AG04449 (cell line): Measurements from ENCODE around the gene EBLN2.
"Not testable (repeated sequence)": the region's sequence is repeated elsewhere in the genome, so short reads cannot be mapped to it uniquely, and the experiment has no call there.

Experiments used
- CTCF ChIA-PET: fragments of 350-600 bp; formaldehyde crosslinking; extraction: SDS; loops from one replicate; lab custom pipeline; 2021; ENCODE audit warnings: antibody characterized with exemption; lab: Yijun Ruan, JAX
- POLR2A ChIA-PET: fragments of 400-600, 350-600 bp; formaldehyde crosslinking; extraction: SDS; loops from one replicate; lab custom pipeline; 2020; ENCODE audit warnings: antibody characterized with exemption, inconsistent platforms; lab: Yijun Ruan, JAX
- DNase-seq: peaks from one replicate; pipeline ENCODE4 v3.0.0-alpha.2; 2010; ENCODE audit warnings: low read depth, low spot score
- H3K4me3 ChIP-seq: 2 replicates; pipeline ENCODE4 v1.5.1; 2011; ENCODE audit warnings: low read depth, mild to moderate bottlenecking, control low read depth, low read length
- TF ChIP-seq, protein P1 (sequence below): IDR thresholded peaks from one replicate; pipeline ENCODE4 v1.5.1; 2011; ENCODE audit warnings: mild to moderate bottlenecking, moderate library complexity, low read length, control low read depth, inconsistent platforms; ENCODE audit not compliant: insufficient read depth; ENCODE audit errors: missing control alignments

Gene EBLN2

DNA sequence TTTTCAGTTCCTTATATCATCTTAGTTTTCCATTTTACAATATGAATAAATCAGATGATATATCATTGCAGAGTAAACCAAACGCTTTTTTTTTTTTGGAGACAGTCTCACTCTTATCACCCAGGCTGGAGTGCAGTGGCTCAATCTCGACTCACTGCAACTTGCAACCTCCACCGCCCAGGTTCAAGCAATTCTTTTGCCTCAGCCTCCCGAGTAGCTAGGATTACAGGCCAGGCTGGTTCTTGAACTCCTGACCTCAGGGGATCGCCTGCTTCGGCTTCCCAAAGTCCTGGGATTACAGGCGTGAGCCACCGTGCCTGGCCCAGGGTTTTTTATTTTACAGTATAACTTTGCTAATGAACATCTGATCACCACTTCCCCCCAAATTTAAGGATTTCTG lies 5.9 kb upstream of the EBLN2 start:
- no peak overlapping the region for H3K4me3 ChIP-seq
- ChIA-PET CTCF (interaction anchor here (0.8 to 3.8 kb wide), 15 partner anchors 9 to 206 kb away, joined by 3 to 67 read pairs (median 8); partner anchors contain the start of genes PPP4R2 and SHQ1), POLR2A (no interaction called here)
- TF ChIP-seq, protein P1, sequence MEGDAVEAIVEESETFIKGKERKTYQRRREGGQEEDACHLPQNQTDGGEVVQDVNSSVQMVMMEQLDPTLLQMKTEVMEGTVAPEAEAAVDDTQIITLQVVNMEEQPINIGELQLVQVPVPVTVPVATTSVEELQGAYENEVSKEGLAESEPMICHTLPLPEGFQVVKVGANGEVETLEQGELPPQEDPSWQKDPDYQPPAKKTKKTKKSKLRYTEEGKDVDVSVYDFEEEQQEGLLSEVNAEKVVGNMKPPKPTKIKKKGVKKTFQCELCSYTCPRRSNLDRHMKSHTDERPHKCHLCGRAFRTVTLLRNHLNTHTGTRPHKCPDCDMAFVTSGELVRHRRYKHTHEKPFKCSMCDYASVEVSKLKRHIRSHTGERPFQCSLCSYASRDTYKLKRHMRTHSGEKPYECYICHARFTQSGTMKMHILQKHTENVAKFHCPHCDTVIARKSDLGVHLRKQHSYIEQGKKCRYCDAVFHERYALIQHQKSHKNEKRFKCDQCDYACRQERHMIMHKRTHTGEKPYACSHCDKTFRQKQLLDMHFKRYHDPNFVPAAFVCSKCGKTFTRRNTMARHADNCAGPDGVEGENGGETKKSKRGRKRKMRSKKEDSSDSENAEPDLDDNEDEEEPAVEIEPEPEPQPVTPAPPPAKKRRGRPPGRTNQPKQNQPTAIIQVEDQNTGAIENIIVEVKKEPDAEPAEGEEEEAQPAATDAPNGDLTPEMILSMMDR: no peak
- no peak for DNase-seq

GRCh38 chr3:73056014-73056844 lies 5.2 kb upstream of the EBLN2 start:
- POLR2A ChIA-PET: no interaction called here
- DNase-seq: no peak
- CTCF ChIA-PET: interaction anchor here (0.7 to 3.8 kb wide), 34 partner anchors 10 to 312 kb away, joined by 3 to 67 read pairs (median 4); partner anchors contain the start of genes GXYLT2, PPP4R2 and SHQ1

GRCh38 chr3:73056845-73057150 lies 4.7 kb upstream of the EBLN2 start:
- CTCF ChIA-PET: interaction anchor here (0.6 to 3.8 kb wide), 31 partner anchors 10 to 207 kb away, joined by 3 to 67 read pairs (median 4); partner anchors contain the start of genes GXYLT2, PPP4R2 and SHQ1
- DNase-seq: no peak
- H3K4me3 ChIP-seq: no peak overlapping the region
- POLR2A ChIA-PET: no interaction called here
- TF ChIP-seq, protein P1: no peak

More at GRCh38 chr3:73056014-73056844, 5.2 kb upstream of the EBLN2 start:
- TF ChIP-seq, protein P1: peak; percentile 39
- no peak overlapping the region for H3K4me3 ChIP-seq

DNA sequence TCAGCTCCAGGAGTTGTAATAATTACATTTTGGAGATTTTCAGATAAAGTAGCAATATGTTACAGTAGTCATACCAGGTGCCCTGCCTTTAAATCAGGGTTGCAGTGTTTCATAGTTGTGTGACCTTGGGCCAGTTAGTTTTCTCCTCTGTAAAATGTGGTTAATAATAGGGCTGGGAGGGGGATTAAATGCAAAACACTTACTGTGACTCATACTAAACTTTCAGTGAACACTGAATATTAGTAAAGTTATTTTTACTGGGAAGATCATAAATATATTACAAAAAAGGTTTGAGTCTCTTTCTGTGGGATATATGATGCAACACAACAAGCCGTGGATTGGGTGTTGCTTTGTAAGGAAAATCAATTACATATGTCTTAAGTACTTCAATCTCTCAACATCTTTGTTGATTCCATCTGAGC lies 1.1 kb upstream of the EBLN2 start:
- DNase-seq: no peak
- H3K4me3 ChIP-seq: no peak overlapping the region
- POLR2A ChIA-PET: no interaction called here
- TF ChIP-seq, protein P1: no peak
- CTCF ChIA-PET: interaction anchor here (0.6 to 1.4 kb wide), 3 partner anchors 15 to 209 kb away, joined by 3 read pairs; no protein-coding TSS in a partner anchor

- H3K4me3 ChIP-seq, DNase-seq, POLR2A ChIA-PET: not testable (repeated sequence)
- CTCF ChIA-PET: interaction anchor here (2.7 kb wide), 1 partner anchor 10 kb away, joined by 15 read pairs; no protein-coding TSS in a partner anchor
Measured at GRCh38 chr3:73066243-73066642, 4.8 kb downstream of the EBLN2 start.

GRCh38 chr3:73068419-73068818 lies 7.0 kb downstream of the EBLN2 start:
- ChIA-PET POLR2A (no interaction called here), CTCF (interaction anchor here (0.6 to 1.3 kb wide), 2 partner anchors 12 to 126 kb away, joined by 3 to 4 read pairs; no protein-coding TSS in a partner anchor)
- TF ChIP-seq, protein P1: no peak
- no peak for DNase-seq
- H3K4me3 ChIP-seq: no peak overlapping the region
